Measurements from ENCODE around the gene TAF1L.
"Not testable (repeated sequence)": the region's sequence is repeated elsewhere in the genome, so short reads cannot be mapped to it uniquely, and the experiment has no call there.

TAF1L gene

GRCh38 chr9:32635362-32635761 lies at the start of gene TAF1L:
TSS of gene TAF1L (minus strand) at chr9:32635669. CDS start at chr9:32635579, 90 bp downstream.
- no peak for DNase-seq (ENCODE audit: low read depth)

- DNase-seq (ENCODE audit: low read depth) = no peak
Measured at GRCh38 chr9:32681751-32682150, 46.3 kb upstream of the TAF1L start.

GRCh38 chr9:32677931-32678330 lies 42.5 kb upstream of the TAF1L start:
- no peak for DNase-seq (ENCODE audit: low read depth)

- no peak for DNase-seq (ENCODE audit: low read depth)
Measured at GRCh38 chr9:32672469-32672868, 37.0 kb upstream of the TAF1L start.

GRCh38 chr9:32671333-32671732 lies 35.9 kb upstream of the TAF1L start:
- DNase-seq (ENCODE audit: low read depth) = no peak

- DNase-seq (ENCODE audit: low read depth) = no peak
Measured at GRCh38 chr9:32665101-32665500, 29.6 kb upstream of the TAF1L start.

GRCh38 chr9:32663741-32664140 lies 28.3 kb upstream of the TAF1L start:
- no peak for DNase-seq (ENCODE audit: low read depth)

- DNase-seq (ENCODE audit: low read depth) = no peak
Measured at GRCh38 chr9:32647671-32648070, 12.2 kb upstream of the TAF1L start.

- DNase-seq (ENCODE audit: low read depth) = no peak
Measured at GRCh38 chr9:32644698-32645097, 9.2 kb upstream of the TAF1L start.

GRCh38 chr9:32633151-32633550 lies 2.3 kb downstream of the TAF1L start:
- not testable (repeated sequence) for DNase-seq (ENCODE audit: low read depth)

- peak; percentile 33 for DNase-seq (ENCODE audit: low read depth)
Measured at GRCh38 chr9:32631991-32632390, 3.5 kb downstream of the TAF1L start.

- DNase-seq (ENCODE audit: low read depth) = no peak
Measured at GRCh38 chr9:32627394-32627954, 8.0 kb downstream of the TAF1L start.

GRCh38 chr9:32625320-32625719 lies 10.1 kb downstream of the TAF1L start:
- DNase-seq (ENCODE audit: low read depth) = no peak

- DNase-seq (ENCODE audit: low read depth) = no peak
Measured at GRCh38 chr9:32622948-32623347, 12.5 kb downstream of the TAF1L start.

GRCh38 chr9:32618261-32618660 lies 17.2 kb downstream of the TAF1L start:
- DNase-seq (ENCODE audit: low read depth) = no peak

GRCh38 chr9:32606811-32607210 lies 28.7 kb downstream of the TAF1L start:
- DNase-seq (ENCODE audit: low read depth) = no peak

GRCh38 chr9:32603914-32604852 lies 31.3 kb downstream of the TAF1L start:
- DNase-seq (ENCODE audit: low read depth) = no peak

- not testable (repeated sequence) for DNase-seq (ENCODE audit: low read depth)
Measured at GRCh38 chr9:32599021-32599420, 36.4 kb downstream of the TAF1L start.

GRCh38 chr9:32596936-32597335 lies 38.5 kb downstream of the TAF1L start:
- no peak for DNase-seq (ENCODE audit: low read depth)

- DNase-seq (ENCODE audit: low read depth) = no peak
Measured at GRCh38 chr9:32596096-32596865, 39.2 kb downstream of the TAF1L start.

GRCh38 chr9:32590898-32591297 lies 44.6 kb downstream of the TAF1L start:
- DNase-seq (ENCODE audit: low read depth) = no peak

GRCh38 chr9:32590476-32590875 lies 45.0 kb downstream of the TAF1L start:
- no peak for DNase-seq (ENCODE audit: low read depth)

Data from CMK (cell line).